Effector CD4-positive, alpha-beta T cell (primary cell): ENCODE data around the gene MBNL1.
A peak's percentile ranks its signal among the peaks of the same experiment; 100 is the strongest.

ENCODE experiments used
- DNase-seq: peaks from one replicate; pipeline ENCODE4 v3.0.0-alpha.2; 2020

Gene MBNL1

GRCh38 chr3:152278756-152279427, 10.2 kb downstream of the MBNL1 start:
- DNase-seq: no peak

- no peak for DNase-seq
These were observed 10.8 kb downstream of the MBNL1 start for GRCh38 chr3:152279479-152279878.

GRCh38 chr3:152280539-152280938, 11.8 kb downstream of the MBNL1 start:
- no peak for DNase-seq

GRCh38 chr3:152281133-152281713, 12.5 kb downstream of the MBNL1 start:
- no peak for DNase-seq

GRCh38 chr3:152282813-152283212, 14.1 kb downstream of the MBNL1 start:
- DNase-seq: no peak

GRCh38 chr3:152283492-152284381, 15.0 kb downstream of the MBNL1 start:
- no peak for DNase-seq

GRCh38 chr3:152284906-152285305, 16.2 kb downstream of the MBNL1 start:
- no peak for DNase-seq

GRCh38 chr3:152285509-152285908, 16.8 kb downstream of the MBNL1 start:
- DNase-seq: no peak

DNA sequence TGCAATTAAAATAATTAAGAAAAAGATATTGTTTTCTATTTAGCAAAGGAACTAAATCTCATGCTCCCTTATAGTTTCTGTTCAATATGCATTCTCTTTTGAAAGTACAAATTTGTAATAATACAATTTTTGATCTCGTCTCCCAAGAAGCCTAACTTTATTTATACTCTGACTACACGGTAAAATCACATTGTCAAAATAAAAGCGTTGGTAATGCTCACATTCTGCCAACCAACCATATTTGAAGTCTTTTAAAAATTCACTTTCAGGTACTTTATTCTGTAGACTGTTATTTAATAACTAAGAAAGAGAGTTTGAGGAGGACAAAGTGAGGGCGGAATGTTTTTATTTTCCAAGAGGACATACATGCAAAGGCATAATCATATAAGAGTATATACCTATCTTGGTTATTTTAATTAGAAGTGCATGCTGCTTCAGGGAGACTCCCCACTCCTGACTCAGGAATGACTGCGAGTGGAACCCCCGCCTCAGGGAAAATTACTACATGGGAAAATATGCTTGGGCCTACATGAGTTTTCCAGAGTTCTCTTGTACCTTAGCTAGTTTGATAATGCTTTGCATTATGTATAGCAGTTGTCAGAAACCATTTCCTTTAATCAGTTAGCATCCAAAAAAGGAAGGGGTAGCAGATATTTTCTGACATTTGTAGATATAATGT, 19.3 kb downstream of the MBNL1 start:
- no peak for DNase-seq

GRCh38 chr3:152288681-152289080, 20.0 kb downstream of the MBNL1 start:
- DNase-seq: no peak

- no peak for DNase-seq
These were observed 21.0 kb downstream of the MBNL1 start for GRCh38 chr3:152289708-152290107.

DNA sequence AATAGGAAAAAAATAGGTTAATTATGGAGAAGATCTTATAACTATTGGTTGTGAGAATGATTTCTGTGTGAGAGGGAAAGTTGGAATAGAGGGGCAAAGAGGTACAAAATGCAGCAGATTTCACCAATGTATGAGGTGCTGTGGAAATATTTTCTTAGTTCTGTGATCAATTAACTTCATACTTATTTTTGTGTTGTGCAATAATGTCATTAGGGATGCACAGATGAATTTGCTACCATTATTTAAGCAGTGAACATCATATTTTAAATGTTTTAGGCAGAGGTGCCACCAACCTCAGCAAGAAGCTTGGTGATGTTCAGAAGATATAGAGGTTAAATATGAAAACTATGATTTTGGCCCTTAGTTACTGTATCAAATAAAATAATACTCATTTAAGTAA, 21.6 kb downstream of the MBNL1 start:
- DNase-seq: no peak

DNA sequence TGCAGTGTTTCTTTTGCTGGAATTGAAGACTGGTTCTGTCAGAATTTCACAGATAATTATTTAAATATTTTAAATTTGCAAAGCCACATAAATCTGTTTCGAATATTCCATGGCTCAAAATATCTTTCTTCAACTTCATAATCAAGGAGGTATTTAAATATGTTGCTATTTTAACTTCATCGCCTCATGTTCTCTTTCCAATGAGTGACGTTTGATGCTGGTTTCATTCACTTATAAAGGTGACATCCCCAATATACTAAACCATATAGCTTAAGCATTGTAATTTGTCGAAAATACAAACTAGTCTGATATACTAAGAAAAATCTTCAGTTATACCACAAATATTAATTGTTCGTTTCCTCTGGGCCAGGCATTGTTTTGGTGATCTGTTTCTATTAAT, 22.5 kb downstream of the MBNL1 start:
- DNase-seq: no peak

GRCh38 chr3:152291649-152292066, 22.9 kb downstream of the MBNL1 start:
- DNase-seq: no peak

DNA sequence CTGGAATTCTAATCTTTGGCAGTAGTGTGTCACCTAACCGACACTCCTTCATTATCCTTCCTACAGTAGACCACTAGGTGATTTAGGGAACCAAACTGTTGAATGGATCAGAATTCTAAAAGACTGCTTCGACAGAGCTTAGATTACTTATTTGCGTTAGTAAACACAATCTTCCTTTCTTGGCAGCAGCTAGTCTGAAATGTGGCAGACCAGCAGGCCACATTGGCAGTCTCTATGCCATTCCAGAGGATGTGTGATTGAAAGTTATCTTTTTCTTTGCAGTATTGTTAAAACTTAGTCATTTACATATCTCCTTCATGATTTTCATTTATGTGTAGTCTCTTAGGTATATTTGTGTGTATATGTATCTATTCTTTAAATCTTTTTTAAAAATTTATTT, 23.6 kb downstream of the MBNL1 start:
- no peak for DNase-seq

DNA sequence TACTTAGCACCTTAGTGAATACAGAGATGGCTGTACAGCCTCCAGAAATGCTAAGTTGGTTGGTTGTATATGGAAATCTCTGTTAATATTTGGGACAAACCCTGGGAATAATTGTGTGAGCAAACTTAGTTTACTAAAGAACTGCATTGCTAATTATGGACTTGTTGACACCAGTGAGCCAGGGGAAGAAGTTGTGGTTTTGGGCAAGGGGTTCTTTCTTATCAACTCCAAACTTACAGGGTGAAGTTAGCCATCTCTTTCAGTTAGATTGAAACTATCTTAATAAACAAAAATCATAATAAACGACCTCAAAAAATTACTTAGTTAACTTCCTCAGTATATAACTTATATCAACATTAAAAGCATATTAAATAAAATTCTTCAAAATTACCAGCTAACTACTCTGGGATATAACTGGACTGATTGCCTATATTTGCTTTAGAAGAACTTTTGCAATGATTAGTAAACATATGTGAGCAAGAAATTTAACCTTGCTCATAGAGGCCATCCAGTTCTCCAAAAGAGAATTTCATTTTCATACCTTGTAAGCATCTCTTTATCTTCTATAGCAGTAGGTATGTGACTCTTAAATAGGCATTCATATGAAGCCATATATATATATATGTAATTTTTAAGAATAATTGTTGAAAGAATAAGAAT, 24.7 kb downstream of the MBNL1 start:
- no peak for DNase-seq

DNA sequence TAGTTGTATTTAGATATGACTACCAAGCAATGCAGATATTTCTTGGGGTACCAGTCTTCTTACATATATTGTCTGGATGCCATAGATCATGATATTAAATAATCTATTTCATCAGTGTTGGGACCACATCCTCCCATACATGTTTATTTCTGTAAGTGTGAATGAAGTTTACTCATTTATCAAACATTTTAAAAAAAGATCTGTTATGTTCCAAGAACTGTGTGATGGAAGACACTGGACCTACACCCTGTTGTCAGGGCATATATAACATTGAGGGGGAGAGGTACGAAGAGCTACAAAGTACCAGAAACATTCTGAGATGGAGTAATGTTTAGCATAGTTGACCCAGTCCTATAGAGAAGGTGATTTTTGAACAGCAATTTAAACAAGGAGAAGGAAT, 26.6 kb downstream of the MBNL1 start:
- DNase-seq: no peak

GRCh38 chr3:152295806-152296205, 27.1 kb downstream of the MBNL1 start:
- DNase-seq: no peak

DNA sequence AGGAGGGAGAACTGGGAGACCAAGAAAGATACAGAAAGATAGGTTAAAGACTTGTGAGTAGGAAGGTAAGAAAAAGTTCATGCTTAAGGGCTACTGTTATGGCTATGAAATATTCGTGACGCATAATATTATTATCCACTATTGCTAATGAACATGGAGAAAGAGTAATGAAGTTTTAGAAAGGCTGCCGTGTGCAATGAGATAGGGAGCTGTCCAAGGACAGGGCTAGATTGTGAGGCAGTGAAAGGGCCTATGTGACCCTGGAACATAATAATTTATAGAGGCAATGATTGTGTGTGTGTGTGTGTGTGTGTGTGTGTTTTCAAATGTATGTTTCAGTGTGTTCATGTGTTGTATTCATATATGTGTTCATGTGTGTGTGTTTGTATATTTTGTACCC, 27.7 kb downstream of the MBNL1 start:
- no peak for DNase-seq

DNA sequence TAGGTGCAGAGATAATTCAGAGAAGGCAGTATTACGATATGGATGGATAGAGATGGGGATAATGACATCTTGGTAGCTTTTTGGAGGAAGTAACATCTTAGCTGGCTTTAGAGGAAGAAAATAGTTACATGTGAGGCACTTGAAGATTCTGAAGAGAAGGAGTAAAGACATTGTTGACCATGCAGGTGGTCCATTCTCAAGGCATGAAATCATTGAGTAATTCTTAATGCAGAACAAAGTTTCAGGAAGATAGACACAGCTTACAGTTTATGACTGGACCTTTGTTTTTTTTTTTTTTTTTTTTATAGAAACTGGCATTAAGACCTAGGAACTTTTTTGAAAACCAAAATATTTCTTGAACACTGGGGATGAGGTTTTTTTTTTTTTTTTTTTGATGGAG, 28.2 kb downstream of the MBNL1 start:
- DNase-seq: no peak

GRCh38 chr3:152298393-152299248, 29.9 kb downstream of the MBNL1 start:
- DNase-seq: peak; percentile 50
